Measurements from ENCODE around the gene AIMP1.

The AIMP1 gene

GRCh38 chr4:106315968-106316772 is at the start of gene AIMP1, which contains the start of gene TBCK:
TSS of gene AIMP1 (plus strand) at chr4:106316550. CDS start at chr4:106325010, 8,460 bp downstream.
TSS of gene TBCK (minus strand) at chr4:106316209. CDS start at chr4:106308960, 7,249 bp downstream.
- no peak for TF ChIP-seq CTCF (IDR thresholded peaks at IDR 0.05; ENCODE audit: low read depth, low read length, missing control alignments)
- Histone ChIP-seq H3K36me3 (replicated peaks) (no peaks in the 10 kb centered on the region), H3K27me3 (replicated peaks) (no peaks in the 10 kb centered on the region), H3K27ac (peak within 1 kb of the TSS; percentile 98), H3K4me3 (ENCODE audit: low read depth, low read length) (peak within 1 kb of the TSS; percentile 79)
- DNase-seq, result peak; percentile 91
- in situ Hi-C loops (cut with HindIII; ENCODE audit: low pct_ligation_motif_present, low sequenced_read_pairs), result no loop called here

GRCh38 chr4:106268786-106269185 is 47.6 kb upstream of the AIMP1 start:
- in situ Hi-C loops (cut with HindIII; ENCODE audit: low pct_ligation_motif_present, low sequenced_read_pairs), result no loop called here
- no peak for DNase-seq
- H3K27me3 ChIP-seq (replicated peaks), result no peaks in the 10 kb centered on the region
- no peak overlapping the region for H3K4me3 ChIP-seq (ENCODE audit: low read depth, low read length)
- TF ChIP-seq CTCF (IDR thresholded peaks at IDR 0.05; ENCODE audit: low read depth, low read length, missing control alignments), result no peak
- H3K27ac ChIP-seq, result no peak overlapping the region
- no peaks in the 10 kb centered on the region for H3K36me3 ChIP-seq (replicated peaks)

GRCh38 chr4:106269711-106270110 is 46.6 kb upstream of the AIMP1 start:
- Histone ChIP-seq H3K36me3 (replicated peaks) (no peaks in the 10 kb centered on the region), H3K27me3 (replicated peaks) (no peaks in the 10 kb centered on the region), H3K4me3 (ENCODE audit: low read depth, low read length) (no peak overlapping the region), H3K27ac (no peak overlapping the region)
- no peak for DNase-seq
- TF ChIP-seq CTCF (IDR thresholded peaks at IDR 0.05; ENCODE audit: low read depth, low read length, missing control alignments), result no peak
- in situ Hi-C loops (cut with HindIII; ENCODE audit: low pct_ligation_motif_present, low sequenced_read_pairs), result no loop called here

- DNase-seq, result no peak
- H3K27me3 ChIP-seq (replicated peaks), result no peaks in the 10 kb centered on the region
- no peak for TF ChIP-seq CTCF (IDR thresholded peaks at IDR 0.05; ENCODE audit: low read depth, low read length, missing control alignments)
- H3K27ac ChIP-seq, result no peak overlapping the region
- no peaks in the 10 kb centered on the region for H3K36me3 ChIP-seq (replicated peaks)
- H3K4me3 ChIP-seq (ENCODE audit: low read depth, low read length), result no peak overlapping the region
- in situ Hi-C loops (cut with HindIII; ENCODE audit: low pct_ligation_motif_present, low sequenced_read_pairs), result no loop called here
Measured at GRCh38 chr4:106270736-106271135, 45.6 kb upstream of the AIMP1 start.

GRCh38 chr4:106273831-106274230 is 42.5 kb upstream of the AIMP1 start:
- H3K27me3 ChIP-seq (replicated peaks), result no peaks in the 10 kb centered on the region
- H3K4me3 ChIP-seq (ENCODE audit: low read depth, low read length), result no peak overlapping the region
- in situ Hi-C loops (cut with HindIII; ENCODE audit: low pct_ligation_motif_present, low sequenced_read_pairs), result no loop called here
- DNase-seq, result peak; percentile 14
- no peak for TF ChIP-seq CTCF (IDR thresholded peaks at IDR 0.05; ENCODE audit: low read depth, low read length, missing control alignments)
- no peak overlapping the region for H3K27ac ChIP-seq
- H3K36me3 ChIP-seq (replicated peaks), result no peaks in the 10 kb centered on the region

Measured in brain microvascular endothelial cell (primary cell).